ENCODE results near the gene TMEM198. TPM values are rescaled to one million over a fixed set of nuclear protein-coding genes. Genes with fewer than 3 reads are reported as not detected.

The TMEM198 gene
- total and polyA plus RNA-seq, 9 of the 15 experiments (the other 6 are each of a cell fraction or from before 2014, with no cell fraction given), result 0.03 to 3.8 (median 1.0) TPM

DNA sequence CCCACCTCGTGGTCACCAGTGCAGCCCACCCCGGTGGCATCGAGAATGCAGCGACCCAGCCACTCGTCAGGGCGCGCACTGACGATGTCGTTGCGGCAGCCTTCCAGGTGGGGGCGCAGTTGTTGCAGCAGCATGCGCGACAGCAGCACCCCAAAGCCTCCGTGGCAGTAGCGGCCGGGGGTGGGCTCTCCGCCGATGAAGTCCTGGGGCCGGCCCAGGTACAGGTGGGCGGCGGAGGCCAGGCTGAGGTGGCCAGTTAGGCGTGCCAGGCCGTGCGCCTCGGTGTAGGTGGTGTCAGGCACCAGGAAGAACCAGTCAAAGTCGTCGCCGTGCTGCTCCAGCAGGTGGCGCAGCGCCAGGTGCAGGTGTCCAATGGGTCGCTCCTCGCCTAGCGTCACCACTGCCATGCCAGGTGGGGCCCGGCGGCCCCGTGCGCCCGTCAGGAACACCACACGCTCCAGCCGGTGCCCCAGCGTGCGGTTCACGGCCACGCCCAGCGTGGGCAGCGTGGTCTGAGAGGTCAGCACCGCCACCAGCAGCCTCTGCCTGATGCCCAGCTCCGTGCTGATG is 2.1 kb upstream of the TMEM198 start (continued):
- TF ChIP-seq, protein P1, sequence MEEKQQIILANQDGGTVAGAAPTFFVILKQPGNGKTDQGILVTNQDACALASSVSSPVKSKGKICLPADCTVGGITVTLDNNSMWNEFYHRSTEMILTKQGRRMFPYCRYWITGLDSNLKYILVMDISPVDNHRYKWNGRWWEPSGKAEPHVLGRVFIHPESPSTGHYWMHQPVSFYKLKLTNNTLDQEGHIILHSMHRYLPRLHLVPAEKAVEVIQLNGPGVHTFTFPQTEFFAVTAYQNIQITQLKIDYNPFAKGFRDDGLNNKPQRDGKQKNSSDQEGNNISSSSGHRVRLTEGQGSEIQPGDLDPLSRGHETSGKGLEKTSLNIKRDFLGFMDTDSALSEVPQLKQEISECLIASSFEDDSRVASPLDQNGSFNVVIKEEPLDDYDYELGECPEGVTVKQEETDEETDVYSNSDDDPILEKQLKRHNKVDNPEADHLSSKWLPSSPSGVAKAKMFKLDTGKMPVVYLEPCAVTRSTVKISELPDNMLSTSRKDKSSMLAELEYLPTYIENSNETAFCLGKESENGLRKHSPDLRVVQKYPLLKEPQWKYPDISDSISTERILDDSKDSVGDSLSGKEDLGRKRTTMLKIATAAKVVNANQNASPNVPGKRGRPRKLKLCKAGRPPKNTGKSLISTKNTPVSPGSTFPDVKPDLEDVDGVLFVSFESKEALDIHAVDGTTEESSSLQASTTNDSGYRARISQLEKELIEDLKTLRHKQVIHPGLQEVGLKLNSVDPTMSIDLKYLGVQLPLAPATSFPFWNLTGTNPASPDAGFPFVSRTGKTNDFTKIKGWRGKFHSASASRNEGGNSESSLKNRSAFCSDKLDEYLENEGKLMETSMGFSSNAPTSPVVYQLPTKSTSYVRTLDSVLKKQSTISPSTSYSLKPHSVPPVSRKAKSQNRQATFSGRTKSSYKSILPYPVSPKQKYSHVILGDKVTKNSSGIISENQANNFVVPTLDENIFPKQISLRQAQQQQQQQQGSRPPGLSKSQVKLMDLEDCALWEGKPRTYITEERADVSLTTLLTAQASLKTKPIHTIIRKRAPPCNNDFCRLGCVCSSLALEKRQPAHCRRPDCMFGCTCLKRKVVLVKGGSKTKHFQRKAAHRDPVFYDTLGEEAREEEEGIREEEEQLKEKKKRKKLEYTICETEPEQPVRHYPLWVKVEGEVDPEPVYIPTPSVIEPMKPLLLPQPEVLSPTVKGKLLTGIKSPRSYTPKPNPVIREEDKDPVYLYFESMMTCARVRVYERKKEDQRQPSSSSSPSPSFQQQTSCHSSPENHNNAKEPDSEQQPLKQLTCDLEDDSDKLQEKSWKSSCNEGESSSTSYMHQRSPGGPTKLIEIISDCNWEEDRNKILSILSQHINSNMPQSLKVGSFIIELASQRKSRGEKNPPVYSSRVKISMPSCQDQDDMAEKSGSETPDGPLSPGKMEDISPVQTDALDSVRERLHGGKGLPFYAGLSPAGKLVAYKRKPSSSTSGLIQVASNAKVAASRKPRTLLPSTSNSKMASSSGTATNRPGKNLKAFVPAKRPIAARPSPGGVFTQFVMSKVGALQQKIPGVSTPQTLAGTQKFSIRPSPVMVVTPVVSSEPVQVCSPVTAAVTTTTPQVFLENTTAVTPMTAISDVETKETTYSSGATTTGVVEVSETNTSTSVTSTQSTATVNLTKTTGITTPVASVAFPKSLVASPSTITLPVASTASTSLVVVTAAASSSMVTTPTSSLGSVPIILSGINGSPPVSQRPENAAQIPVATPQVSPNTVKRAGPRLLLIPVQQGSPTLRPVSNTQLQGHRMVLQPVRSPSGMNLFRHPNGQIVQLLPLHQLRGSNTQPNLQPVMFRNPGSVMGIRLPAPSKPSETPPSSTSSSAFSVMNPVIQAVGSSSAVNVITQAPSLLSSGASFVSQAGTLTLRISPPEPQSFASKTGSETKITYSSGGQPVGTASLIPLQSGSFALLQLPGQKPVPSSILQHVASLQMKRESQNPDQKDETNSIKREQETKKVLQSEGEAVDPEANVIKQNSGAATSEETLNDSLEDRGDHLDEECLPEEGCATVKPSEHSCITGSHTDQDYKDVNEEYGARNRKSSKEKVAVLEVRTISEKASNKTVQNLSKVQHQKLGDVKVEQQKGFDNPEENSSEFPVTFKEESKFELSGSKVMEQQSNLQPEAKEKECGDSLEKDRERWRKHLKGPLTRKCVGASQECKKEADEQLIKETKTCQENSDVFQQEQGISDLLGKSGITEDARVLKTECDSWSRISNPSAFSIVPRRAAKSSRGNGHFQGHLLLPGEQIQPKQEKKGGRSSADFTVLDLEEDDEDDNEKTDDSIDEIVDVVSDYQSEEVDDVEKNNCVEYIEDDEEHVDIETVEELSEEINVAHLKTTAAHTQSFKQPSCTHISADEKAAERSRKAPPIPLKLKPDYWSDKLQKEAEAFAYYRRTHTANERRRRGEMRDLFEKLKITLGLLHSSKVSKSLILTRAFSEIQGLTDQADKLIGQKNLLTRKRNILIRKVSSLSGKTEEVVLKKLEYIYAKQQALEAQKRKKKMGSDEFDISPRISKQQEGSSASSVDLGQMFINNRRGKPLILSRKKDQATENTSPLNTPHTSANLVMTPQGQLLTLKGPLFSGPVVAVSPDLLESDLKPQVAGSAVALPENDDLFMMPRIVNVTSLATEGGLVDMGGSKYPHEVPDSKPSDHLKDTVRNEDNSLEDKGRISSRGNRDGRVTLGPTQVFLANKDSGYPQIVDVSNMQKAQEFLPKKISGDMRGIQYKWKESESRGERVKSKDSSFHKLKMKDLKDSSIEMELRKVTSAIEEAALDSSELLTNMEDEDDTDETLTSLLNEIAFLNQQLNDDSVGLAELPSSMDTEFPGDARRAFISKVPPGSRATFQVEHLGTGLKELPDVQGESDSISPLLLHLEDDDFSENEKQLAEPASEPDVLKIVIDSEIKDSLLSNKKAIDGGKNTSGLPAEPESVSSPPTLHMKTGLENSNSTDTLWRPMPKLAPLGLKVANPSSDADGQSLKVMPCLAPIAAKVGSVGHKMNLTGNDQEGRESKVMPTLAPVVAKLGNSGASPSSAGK (IDR thresholded peaks at IDR 0.05), result peak; percentile 69
- TF ChIP-seq CSDE1 (IDR thresholded peaks at IDR 0.05) (no peak), IFI16 (CRISPR knock-in tag; IDR thresholded peaks at IDR 0.05) (no peak), GTF2E2 (tag; IDR thresholded peaks at IDR 0.05) (no peak), ZNF695 (CRISPR knock-in tag; IDR thresholded peaks at IDR 0.05) (no peak), TCF3 (CRISPR knock-in tag; IDR thresholded peaks at IDR 0.05) (peak; percentile 27; the same call in 1 of the 2 replicates), MED1 (CRISPR knock-in tag; IDR thresholded peaks at IDR 0.05; ENCODE audit: borderline replicate concordance) (no peak), SRSF9 (IDR thresholded peaks at IDR 0.05; ENCODE audit: borderline replicate concordance, low read depth, low read length) (no peak), ZNF551 (CRISPR knock-in tag; IDR thresholded peaks at IDR 0.05) (no peak), ZC3H8 (IDR thresholded peaks at IDR 0.05) (no peak), ZNF589 (CRISPR knock-in tag; IDR thresholded peaks at IDR 0.05; ENCODE audit: low read depth) (no peak), E2F3 (CRISPR knock-in tag; IDR thresholded peaks at IDR 0.05) (no peak), TOE1 (IDR thresholded peaks at IDR 0.05; ENCODE audit: borderline replicate concordance) (no peak; the same call in 1 of the 2 replicates), TOE1 (CRISPR knock-in tag; IDR thresholded peaks at IDR 0.05; ENCODE audit: borderline replicate concordance, low read depth) (no peak), COPS2 (conservative IDR thresholded peaks at IDR 0.05) (no peak)
- TF ChIP-seq, protein P2, sequence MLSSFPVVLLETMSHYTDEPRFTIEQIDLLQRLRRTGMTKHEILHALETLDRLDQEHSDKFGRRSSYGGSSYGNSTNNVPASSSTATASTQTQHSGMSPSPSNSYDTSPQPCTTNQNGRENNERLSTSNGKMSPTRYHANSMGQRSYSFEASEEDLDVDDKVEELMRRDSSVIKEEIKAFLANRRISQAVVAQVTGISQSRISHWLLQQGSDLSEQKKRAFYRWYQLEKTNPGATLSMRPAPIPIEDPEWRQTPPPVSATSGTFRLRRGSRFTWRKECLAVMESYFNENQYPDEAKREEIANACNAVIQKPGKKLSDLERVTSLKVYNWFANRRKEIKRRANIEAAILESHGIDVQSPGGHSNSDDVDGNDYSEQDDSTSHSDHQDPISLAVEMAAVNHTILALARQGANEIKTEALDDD (IDR thresholded peaks at IDR 0.05), result no peak
- TF ChIP-seq, protein P3, sequence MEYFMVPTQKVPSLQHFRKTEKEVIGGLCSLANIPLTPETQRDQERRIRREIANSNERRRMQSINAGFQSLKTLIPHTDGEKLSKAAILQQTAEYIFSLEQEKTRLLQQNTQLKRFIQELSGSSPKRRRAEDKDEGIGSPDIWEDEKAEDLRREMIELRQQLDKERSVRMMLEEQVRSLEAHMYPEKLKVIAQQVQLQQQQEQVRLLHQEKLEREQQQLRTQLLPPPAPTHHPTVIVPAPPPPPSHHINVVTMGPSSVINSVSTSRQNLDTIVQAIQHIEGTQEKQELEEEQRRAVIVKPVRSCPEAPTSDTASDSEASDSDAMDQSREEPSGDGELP (CRISPR knock-in tag; IDR thresholded peaks at IDR 0.05; ENCODE audit: borderline replicate concordance), result peak; percentile 84

All from K562 (cell line).